HL-60 (cell line): ENCODE results near the gene ZNF782.
A peak's percentile ranks its signal among the peaks of the same experiment; 100 is the strongest.

Experiments used
- DNase-seq, 2 experiments: peaks; one replicate each; pipeline ENCODE4 v3.0.0-alpha.2; 2010 to 2020; ENCODE audit warnings: low read depth in 1 of 2, low spot score in 1 of 2
- H3K27ac ChIP-seq: fragments of 250-450 bp; sonication (Bioruptor Pico); replicated peaks from 2 replicates; pipeline ENCODE4 v1.5.1; 2020; ENCODE audit warnings: mild to moderate bottlenecking, moderate library complexity
- H3K27me3 ChIP-seq: fragments of 250-450 bp; sonication (Bioruptor Pico); 2 replicates; pipeline ENCODE4 v1.5.1; 2021; ENCODE audit warnings: mild to moderate bottlenecking, moderate library complexity; ENCODE audit not compliant: insufficient read depth, poor library complexity, severe bottlenecking
- H3K4me3 ChIP-seq: replicated peaks from 2 replicates; pipeline ENCODE4 v1.5.1; 2011; ENCODE audit warnings: mild to moderate bottlenecking, control low read depth, low read length; ENCODE audit not compliant: insufficient read depth
- CTCF ChIP-seq: IDR thresholded peaks from one replicate; pipeline ENCODE4 v1.5.1; 2011; ENCODE audit warnings: low read length, control low read depth, inconsistent platforms; ENCODE audit not compliant: insufficient read depth
- GABPA ChIP-seq: IDR thresholded peaks from 2 replicates; pipeline ENCODE4 v1.6.1; 2012; ENCODE audit warnings: low read depth
- POLR2AphosphoS5 ChIP-seq: IDR thresholded peaks from 2 replicates; pipeline ENCODE4 v1.6.1; 2012; ENCODE audit warnings: low read depth
- SPI1 ChIP-seq: IDR thresholded peaks from 2 replicates; pipeline ENCODE4 v1.6.1; 2012; ENCODE audit warnings: low read depth, mild to moderate bottlenecking, borderline replicate concordance
- TF ChIP-seq, protein P1 (sequence below): IDR thresholded peaks from 2 replicates; pipeline ENCODE4 v1.6.1; 2012; ENCODE audit warnings: low read depth; ENCODE audit not compliant: insufficient replicate concordance

ZNF782 gene

GRCh38 chr9:96858018-96858573 is 3.8 kb upstream of the ZNF782 start:
- Histone ChIP-seq H3K27ac (no peak overlapping the region), H3K27me3 (no peaks in the 10 kb centered on the region), H3K4me3 (no peak overlapping the region)
- DNase-seq, result no peak
- no peak for TF ChIP-seq SPI1
- no peak for TF ChIP-seq GABPA
- no peak for TF ChIP-seq CTCF
- TF ChIP-seq, protein P1, sequence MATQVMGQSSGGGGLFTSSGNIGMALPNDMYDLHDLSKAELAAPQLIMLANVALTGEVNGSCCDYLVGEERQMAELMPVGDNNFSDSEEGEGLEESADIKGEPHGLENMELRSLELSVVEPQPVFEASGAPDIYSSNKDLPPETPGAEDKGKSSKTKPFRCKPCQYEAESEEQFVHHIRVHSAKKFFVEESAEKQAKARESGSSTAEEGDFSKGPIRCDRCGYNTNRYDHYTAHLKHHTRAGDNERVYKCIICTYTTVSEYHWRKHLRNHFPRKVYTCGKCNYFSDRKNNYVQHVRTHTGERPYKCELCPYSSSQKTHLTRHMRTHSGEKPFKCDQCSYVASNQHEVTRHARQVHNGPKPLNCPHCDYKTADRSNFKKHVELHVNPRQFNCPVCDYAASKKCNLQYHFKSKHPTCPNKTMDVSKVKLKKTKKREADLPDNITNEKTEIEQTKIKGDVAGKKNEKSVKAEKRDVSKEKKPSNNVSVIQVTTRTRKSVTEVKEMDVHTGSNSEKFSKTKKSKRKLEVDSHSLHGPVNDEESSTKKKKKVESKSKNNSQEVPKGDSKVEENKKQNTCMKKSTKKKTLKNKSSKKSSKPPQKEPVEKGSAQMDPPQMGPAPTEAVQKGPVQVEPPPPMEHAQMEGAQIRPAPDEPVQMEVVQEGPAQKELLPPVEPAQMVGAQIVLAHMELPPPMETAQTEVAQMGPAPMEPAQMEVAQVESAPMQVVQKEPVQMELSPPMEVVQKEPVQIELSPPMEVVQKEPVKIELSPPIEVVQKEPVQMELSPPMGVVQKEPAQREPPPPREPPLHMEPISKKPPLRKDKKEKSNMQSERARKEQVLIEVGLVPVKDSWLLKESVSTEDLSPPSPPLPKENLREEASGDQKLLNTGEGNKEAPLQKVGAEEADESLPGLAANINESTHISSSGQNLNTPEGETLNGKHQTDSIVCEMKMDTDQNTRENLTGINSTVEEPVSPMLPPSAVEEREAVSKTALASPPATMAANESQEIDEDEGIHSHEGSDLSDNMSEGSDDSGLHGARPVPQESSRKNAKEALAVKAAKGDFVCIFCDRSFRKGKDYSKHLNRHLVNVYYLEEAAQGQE, result no peak

DNA sequence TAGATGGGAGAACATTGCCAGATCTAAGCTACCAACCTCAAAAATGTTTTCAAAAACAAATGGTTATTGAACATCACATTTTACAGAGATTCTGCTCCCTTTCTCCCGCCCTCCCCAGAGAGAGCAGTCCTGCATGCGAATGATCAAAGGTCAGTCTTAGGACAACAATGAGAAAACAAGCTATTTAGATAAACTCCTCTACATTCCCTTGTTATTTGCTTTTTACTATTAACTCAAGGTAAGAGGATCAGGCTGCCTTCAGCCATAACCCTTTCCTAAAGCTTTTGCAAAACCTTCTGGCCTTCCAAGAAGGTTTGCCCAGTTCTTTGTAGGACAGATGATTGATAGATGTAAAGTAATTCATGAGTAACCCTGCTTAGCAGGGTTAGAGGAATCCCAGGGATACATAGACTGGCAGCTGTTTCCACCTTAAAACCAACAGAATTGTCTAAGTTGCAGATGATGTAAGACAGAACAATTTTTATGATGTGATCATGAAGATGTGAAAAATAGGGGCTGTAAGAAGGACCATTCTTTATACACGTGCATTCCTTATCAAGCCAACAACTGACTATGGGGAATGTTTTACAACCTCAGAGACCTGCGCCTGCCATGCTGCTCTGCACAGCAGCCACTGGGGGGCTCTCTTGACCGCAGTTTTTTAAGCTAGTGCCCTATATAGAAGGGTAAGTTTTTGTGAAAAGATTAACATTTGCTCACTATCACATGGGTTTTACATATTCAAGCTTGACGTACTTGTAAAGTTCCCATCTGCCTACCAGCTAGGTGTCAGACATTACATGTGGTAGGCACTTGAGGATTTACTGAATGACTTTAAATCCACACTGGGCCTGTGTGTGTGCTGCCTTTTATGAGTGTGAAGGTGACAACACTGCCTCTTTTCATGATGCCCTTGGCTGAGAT is 2.3 kb upstream of the ZNF782 start:
- peak; percentile 41 to 71 for DNase-seq

More for the DNA sequence above, 2.3 kb upstream of the ZNF782 start:
- Histone ChIP-seq H3K27me3 (no peaks in the 10 kb centered on the region), H3K4me3 (no peak overlapping the region), H3K27ac (no peak overlapping the region)
- TF ChIP-seq POLR2AphosphoS5 (no peak), SPI1 (no peak), GABPA (no peak), CTCF (peak; percentile 90)
- TF ChIP-seq, protein P1, result no peak
